SU-DHL-6 (cell line): Measurements from ENCODE around the gene RBM17.

Experiments
- H2AFZ ChIP-seq: fragments of 200-600 bp; sonication (generic); 2 replicates; pipeline ENCODE4 v1.6.1; 2014; ENCODE audit warnings: low read depth, mild to moderate bottlenecking, moderate library complexity, mixed read lengths, antibody characterized with exemption, low read length; ENCODE audit not compliant: severe bottlenecking
- H3F3A ChIP-seq: fragments of 200-600 bp; shearing (Covaris generic); 2 replicates; pipeline ENCODE4 v1.6.0; 2016; ENCODE audit warnings: antibody characterized with exemption, mild to moderate bottlenecking; ENCODE audit not compliant: insufficient read depth
- H3K27ac ChIP-seq: fragments of 200-600 bp; sonication (generic); 2 replicates; pipeline ENCODE4 v1.5.1; 2016; ENCODE audit warnings: low read depth, mild to moderate bottlenecking, low read length, moderate library complexity, mixed read lengths
- H3K27me3 ChIP-seq: fragments of 200-600 bp; sonication (generic), shearing (Covaris generic); 2 replicates; pipeline ENCODE4 v1.6.0; 2014; ENCODE audit warnings: mild to moderate bottlenecking, low read length
- H3K36me3 ChIP-seq: fragments of 200-600 bp; sonication (generic); 2 replicates; pipeline ENCODE4 v1.6.1; 2014; ENCODE audit warnings: mild to moderate bottlenecking, low read length, mixed read lengths
- H3K4me2 ChIP-seq: fragments of 300-600, 200-600 bp; shearing (Covaris generic), sonication (generic); 2 replicates; pipeline ENCODE4 v1.6.0; 2014; ENCODE audit warnings: low read length, low read depth, mild to moderate bottlenecking; ENCODE audit not compliant: poor library complexity, severe bottlenecking
- H3K4me3 ChIP-seq: fragments of 200-600 bp; sonication (generic); 2 replicates; pipeline ENCODE4 v1.5.1; 2014; ENCODE audit warnings: antibody characterized with exemption, low read length, mild to moderate bottlenecking, mixed read lengths; ENCODE audit not compliant: insufficient read depth, poor library complexity, severe bottlenecking
- H3K79me2 ChIP-seq: fragments of 200-600 bp; sonication (generic); 2 replicates; pipeline ENCODE4 v1.6.1; 2014; ENCODE audit warnings: mild to moderate bottlenecking, low read length, moderate library complexity; ENCODE audit not compliant: insufficient read depth
- H3K9ac ChIP-seq: fragments of 200-600 bp; sonication (generic); 2 replicates; pipeline ENCODE4 v1.7.0; 2014; ENCODE audit warnings: mild to moderate bottlenecking, low read length
- H3K9me2 ChIP-seq: fragments of 200-600 bp; sonication (generic); replicated peaks from 2 replicates; pipeline ENCODE4 v1.6.1; 2014; ENCODE audit warnings: low read length; ENCODE audit not compliant: insufficient read depth
- H3K9me3 ChIP-seq: fragments of 200-600 bp; sonication (generic); 2 replicates; pipeline ENCODE4 v1.6.1; 2014; ENCODE audit warnings: low read length, mixed read lengths; ENCODE audit not compliant: insufficient read depth
- H4K20me1 ChIP-seq: fragments of 200-600 bp; sonication (generic); 2 replicates; pipeline ENCODE4 v1.6.1; 2014; ENCODE audit warnings: low read depth, mild to moderate bottlenecking, antibody characterized with exemption, low read length, moderate library complexity, mixed read lengths
- EZH2phosphoT487 ChIP-seq: fragments of 200-600 bp; sonication (generic), shearing (Covaris generic); conservative IDR thresholded peaks from 2 replicates; pipeline ENCODE4 v1.6.1; 2018; ENCODE audit warnings: mild to moderate bottlenecking, antibody characterized with exemption, low read length, moderate library complexity, mixed read lengths
- TF ChIP-seq, protein P1 (sequence below): fragments of 200-600 bp; sonication (generic); IDR thresholded peaks from one replicate; pipeline ENCODE4 v1.5.1; 2017; ENCODE audit warnings: antibody characterized with exemption, mild to moderate bottlenecking, low read length, moderate library complexity; ENCODE audit not compliant: insufficient read depth, poor library complexity, severe bottlenecking

RBM17 gene

DNA sequence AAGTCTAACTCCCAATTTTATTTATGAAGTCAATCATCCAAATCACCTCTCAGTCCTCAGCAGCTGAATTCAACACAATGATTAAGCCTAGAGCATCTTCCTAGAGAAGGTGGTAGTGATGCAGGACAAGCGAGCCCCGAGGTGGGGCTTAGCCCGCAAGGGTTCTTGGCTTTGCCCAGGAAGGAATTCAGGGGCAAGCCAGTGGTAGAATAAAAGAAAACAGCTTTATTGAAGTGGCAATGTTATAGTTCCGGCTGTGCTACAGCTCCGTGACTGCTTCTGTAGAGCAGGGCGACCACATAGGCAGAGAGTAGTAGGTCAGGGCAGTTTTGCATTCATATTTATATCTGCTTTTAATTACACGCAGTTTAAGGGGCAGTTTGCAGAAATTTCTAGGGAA, 44.8 kb upstream of the RBM17 start:
- Histone ChIP-seq H3K9ac (no peak overlapping the region), H3K4me3 (no peak overlapping the region), H3K27me3 (no peaks in the 10 kb centered on the region), H3K4me2 (no peak overlapping the region), H3K36me3 (no peaks in the 10 kb centered on the region), H3K9me3 (no peaks in the 10 kb centered on the region), H3K27ac (no peak overlapping the region), H2AFZ (no peak overlapping the region), H4K20me1 (no peaks in the 10 kb centered on the region), H3K79me2 (no peaks in the 10 kb centered on the region), H3F3A (0 out of 2 replicates have a peak, but pooled peaks cover 3% of the 10 kb centered on the region), H3K9me2 (no peaks in the 10 kb centered on the region)
- TF ChIP-seq, protein P1, sequence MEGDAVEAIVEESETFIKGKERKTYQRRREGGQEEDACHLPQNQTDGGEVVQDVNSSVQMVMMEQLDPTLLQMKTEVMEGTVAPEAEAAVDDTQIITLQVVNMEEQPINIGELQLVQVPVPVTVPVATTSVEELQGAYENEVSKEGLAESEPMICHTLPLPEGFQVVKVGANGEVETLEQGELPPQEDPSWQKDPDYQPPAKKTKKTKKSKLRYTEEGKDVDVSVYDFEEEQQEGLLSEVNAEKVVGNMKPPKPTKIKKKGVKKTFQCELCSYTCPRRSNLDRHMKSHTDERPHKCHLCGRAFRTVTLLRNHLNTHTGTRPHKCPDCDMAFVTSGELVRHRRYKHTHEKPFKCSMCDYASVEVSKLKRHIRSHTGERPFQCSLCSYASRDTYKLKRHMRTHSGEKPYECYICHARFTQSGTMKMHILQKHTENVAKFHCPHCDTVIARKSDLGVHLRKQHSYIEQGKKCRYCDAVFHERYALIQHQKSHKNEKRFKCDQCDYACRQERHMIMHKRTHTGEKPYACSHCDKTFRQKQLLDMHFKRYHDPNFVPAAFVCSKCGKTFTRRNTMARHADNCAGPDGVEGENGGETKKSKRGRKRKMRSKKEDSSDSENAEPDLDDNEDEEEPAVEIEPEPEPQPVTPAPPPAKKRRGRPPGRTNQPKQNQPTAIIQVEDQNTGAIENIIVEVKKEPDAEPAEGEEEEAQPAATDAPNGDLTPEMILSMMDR, result no peak
- TF ChIP-seq EZH2phosphoT487, result no peak

DNA sequence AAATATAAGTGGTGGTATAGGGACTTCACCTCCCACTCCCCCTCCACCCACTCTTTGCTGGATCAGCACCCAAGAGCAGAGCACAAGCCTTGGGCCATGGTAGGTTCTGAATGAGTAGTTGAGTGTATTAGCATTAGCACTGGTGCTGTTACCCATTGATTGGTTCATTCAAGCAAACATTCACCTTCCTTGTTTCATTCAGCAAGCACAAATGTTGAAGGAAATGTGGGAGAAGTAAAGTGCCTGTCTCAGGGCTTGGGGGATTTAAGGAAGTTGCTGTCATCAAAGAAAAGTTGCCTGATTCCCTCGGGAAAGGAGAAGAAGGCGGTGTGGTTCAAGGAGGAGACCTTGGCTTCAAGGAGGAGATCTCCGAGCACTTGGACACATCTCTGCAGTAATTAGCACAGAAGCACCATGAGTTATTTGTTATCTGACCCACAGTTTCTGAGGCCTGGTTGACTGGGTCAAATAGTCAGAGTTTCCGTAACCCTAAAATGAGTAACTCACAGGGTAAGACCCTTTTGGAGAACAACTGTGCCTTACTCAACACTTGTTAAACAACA, 44.0 kb upstream of the RBM17 start:
- H3K27me3 ChIP-seq, result no peaks in the 10 kb centered on the region
- H4K20me1 ChIP-seq, result no peaks in the 10 kb centered on the region
- 0 out of 2 replicates have a peak, but pooled peaks cover 3% of the 10 kb centered on the region for H3F3A ChIP-seq
- no peaks in the 10 kb centered on the region for H3K9me2 ChIP-seq
- H3K9me3 ChIP-seq, result no peaks in the 10 kb centered on the region
- H3K9ac ChIP-seq, result no peak overlapping the region
- no peaks in the 10 kb centered on the region for H3K36me3 ChIP-seq
- no peaks in the 10 kb centered on the region for H3K79me2 ChIP-seq
- no peak overlapping the region for H2AFZ ChIP-seq
- H3K27ac ChIP-seq, result no peak overlapping the region
- peak overlapping the region; percentile 22 for H3K4me2 ChIP-seq
- TF ChIP-seq, protein P1, result no peak
- no peak for TF ChIP-seq EZH2phosphoT487
- H3K4me3 ChIP-seq, result no peak overlapping the region

DNA sequence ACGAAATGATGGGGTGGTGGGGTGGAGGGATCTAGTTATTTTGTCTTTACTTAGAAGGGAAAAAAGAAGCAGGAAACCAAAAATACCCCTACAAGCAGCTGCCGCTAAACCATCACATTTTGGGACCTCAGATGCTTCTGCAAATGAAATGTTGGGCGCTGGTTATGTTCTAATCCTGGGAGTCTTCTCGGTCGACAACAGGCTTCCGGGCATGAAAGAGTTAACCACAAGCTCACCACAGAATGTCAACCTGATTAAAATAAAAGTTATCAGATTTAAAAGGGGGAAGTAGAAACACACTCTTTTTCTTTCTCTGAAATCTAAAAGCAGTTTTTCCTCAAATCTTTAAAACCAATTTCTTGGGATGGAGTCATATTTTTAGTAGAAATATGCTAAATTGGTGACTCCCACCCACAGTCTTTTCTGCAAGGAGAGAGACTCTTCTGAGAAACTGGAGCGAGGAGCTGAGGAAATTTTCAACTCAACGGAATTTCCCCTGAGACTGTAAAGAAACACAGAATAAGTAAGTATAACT, 43.5 kb upstream of the RBM17 start:
- Histone ChIP-seq H3K36me3 (no peaks in the 10 kb centered on the region), H3K27me3 (no peaks in the 10 kb centered on the region), H3K79me2 (no peaks in the 10 kb centered on the region), H3K4me3 (no peak overlapping the region), H3K9ac (no peak overlapping the region), H3K4me2 (peak overlapping the region; percentile 22), H3F3A (0 out of 2 replicates have a peak, but pooled peaks cover 3% of the 10 kb centered on the region), H3K9me3 (no peaks in the 10 kb centered on the region), H3K9me2 (no peaks in the 10 kb centered on the region), H2AFZ (no peak overlapping the region), H4K20me1 (no peaks in the 10 kb centered on the region), H3K27ac (no peak overlapping the region)
- TF ChIP-seq, protein P1, result no peak
- no peak for TF ChIP-seq EZH2phosphoT487
